Neuronal stem cell (in vitro differentiated cells): ENCODE measurements around the gene RD3L.
A peak's percentile ranks its signal among the peaks of the same experiment; 100 is the strongest.
"Not testable (repeated sequence)": the region's sequence is repeated elsewhere in the genome, so short reads cannot be mapped to it uniquely, and the experiment has no call there.

ENCODE experiments used
- DNase-seq: peaks from one replicate; pipeline ENCODE4 v3.0.0-alpha.2; 2013; ENCODE audit warnings: low spot score
- H2AFZ ChIP-seq: one replicate; pipeline ENCODE4 v1.6.1; 2013; ENCODE audit warnings: mild to moderate bottlenecking, low read length, inconsistent platforms
- H2AK5ac ChIP-seq: 2 replicates; pipeline ENCODE4 v1.6.1; 2013; ENCODE audit warnings: low read depth, mild to moderate bottlenecking, inconsistent platforms, low read length, moderate library complexity, mixed read lengths
- H2BK120ac ChIP-seq: 2 replicates; pipeline ENCODE4 v1.6.1; 2013; ENCODE audit warnings: low read depth, mild to moderate bottlenecking, inconsistent platforms, low read length, moderate library complexity, mixed read lengths
- H2BK12ac ChIP-seq: one replicate; pipeline ENCODE4 v1.6.1; 2013; ENCODE audit warnings: low read length, inconsistent platforms
- H2BK15ac ChIP-seq: 2 replicates; pipeline ENCODE4 v1.6.1; 2013; ENCODE audit warnings: mild to moderate bottlenecking, low read length, inconsistent platforms, mixed read lengths
- H2BK5ac ChIP-seq: one replicate; pipeline ENCODE4 v1.6.1; 2013; ENCODE audit warnings: inconsistent platforms, mild to moderate bottlenecking, low read length, moderate library complexity
- H3K14ac ChIP-seq: one replicate; pipeline ENCODE4 v1.6.1; 2013; ENCODE audit warnings: low read length, inconsistent platforms
- H3K18ac ChIP-seq: 2 replicates; pipeline ENCODE4 v1.6.1; 2013; ENCODE audit warnings: low read length, inconsistent platforms
- H3K23ac ChIP-seq: 2 replicates; pipeline ENCODE4 v1.6.1; 2013; ENCODE audit warnings: low read depth, mild to moderate bottlenecking, mixed read lengths, low read length, inconsistent platforms; ENCODE audit not compliant: poor library complexity
- H3K27ac ChIP-seq: replicated peaks from 3 replicates; pipeline ENCODE4 v1.5.1; 2013; ENCODE audit warnings: low read length, inconsistent platforms
- H3K27me3 ChIP-seq, 3 experiments: 2 replicates each; pipeline ENCODE4 v1.6.1; 2013; ENCODE audit warnings: low read length in 3 of 3, mild to moderate bottlenecking in 2 of 3, inconsistent platforms in 1 of 3, low read depth in 1 of 3, mixed read lengths in 1 of 3, moderate library complexity in 1 of 3; ENCODE audit not compliant: control insufficient read depth in 3 of 3, insufficient read depth in 3 of 3
- H3K36me3 ChIP-seq, 2 donors: replicated peaks in 1 of 2; 2 replicates each; pipeline ENCODE4 v1.6.1; 2013; ENCODE audit warnings: low read length in 2 of 2; ENCODE audit not compliant: control insufficient read depth in 2 of 2, insufficient read depth in 2 of 2
- H3K4ac ChIP-seq: 2 replicates; pipeline ENCODE4 v1.6.1; 2013; ENCODE audit warnings: inconsistent platforms, mild to moderate bottlenecking, low read length, moderate library complexity
- H3K4me1 ChIP-seq, 2 donors: 1 replicate in 1 of 2; 2 replicates in 1 of 2; pipeline ENCODE4 v1.6.1; 2013; ENCODE audit warnings: low read length in 2 of 2, low read depth in 1 of 2; ENCODE audit not compliant: control insufficient read depth in 2 of 2, insufficient read depth in 1 of 2
- H3K4me2 ChIP-seq: one replicate; pipeline ENCODE4 v1.6.1; 2013; ENCODE audit warnings: mild to moderate bottlenecking, low read length, inconsistent platforms; ENCODE audit not compliant: insufficient read depth, poor library complexity, severe bottlenecking
- H3K4me3 ChIP-seq, 2 donors: 2 replicates each; pipeline ENCODE4 v1.5.1; 2013; ENCODE audit warnings: low read length in 2 of 2, mild to moderate bottlenecking in 2 of 2, inconsistent platforms in 1 of 2, moderate library complexity in 1 of 2
- H3K79me1 ChIP-seq: one replicate; pipeline ENCODE4 v1.6.1; 2013; ENCODE audit warnings: low read depth, mild to moderate bottlenecking, inconsistent platforms, low read length, moderate library complexity
- H3K9ac ChIP-seq: one replicate; pipeline ENCODE4 v1.6.1; 2013; ENCODE audit warnings: mild to moderate bottlenecking, low read depth, low read length, inconsistent platforms; ENCODE audit not compliant: poor library complexity
- H3K9me3 ChIP-seq, 2 donors: replicated peaks in 1 of 2; 2 replicates each; pipeline versions ENCODE3 to v1.6.1; 2013; ENCODE audit warnings: low read length in 2 of 2, mild to moderate bottlenecking in 2 of 2, inconsistent platforms in 1 of 2, low read depth in 1 of 2, mixed read lengths in 1 of 2, moderate library complexity in 1 of 2; ENCODE audit not compliant: control insufficient read depth in 2 of 2, insufficient read depth in 1 of 2
- H4K8ac ChIP-seq: one replicate; pipeline ENCODE4 v1.6.1; 2013; ENCODE audit warnings: low read depth, mild to moderate bottlenecking, inconsistent platforms, low read length, moderate library complexity
- H4K91ac ChIP-seq: one replicate; pipeline ENCODE4 v1.6.1; 2013; ENCODE audit warnings: low read length, low read depth, mild to moderate bottlenecking, inconsistent platforms; ENCODE audit not compliant: poor library complexity
- WGBS, 2 donors: extraction: QIAGEN DNeasy Blood & Tissue Kit; methylation state at CpG; one replicate each; pipeline ENCODE4 v1.1.7; 2013; ENCODE audit warnings: missing lambda C conversion rate in 2 of 2, mixed read lengths in 1 of 2; ENCODE audit not compliant: insufficient read length in 2 of 2, insufficient replicate concordance in 1 of 2; ENCODE audit errors: extremely low coverage in 2 of 2; 5-methylcytosine and 5-hydroxymethylcytosine counted together

The RD3L gene

DNA sequence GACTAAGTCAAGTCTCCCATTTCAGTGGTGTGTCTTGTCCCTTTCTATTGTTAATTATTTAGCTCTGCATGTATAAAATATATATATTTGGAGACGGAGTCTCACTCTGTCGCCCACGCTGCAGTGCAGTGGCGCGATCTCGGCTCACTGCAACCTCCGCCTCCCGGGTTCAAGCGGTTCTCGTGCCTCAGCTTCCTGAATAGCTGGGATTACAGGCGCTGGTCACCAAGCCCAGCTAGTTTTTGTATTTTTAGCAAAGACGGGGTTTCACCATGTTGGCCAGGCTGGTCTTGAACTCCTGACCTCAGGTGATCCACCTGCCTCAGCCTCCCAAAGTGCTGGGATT lies 20.5 kb downstream of the RD3L start:
- peak overlapping the region; percentile 94 for H2AFZ ChIP-seq
- not testable (repeated sequence) for H3K23ac ChIP-seq, H3K4ac ChIP-seq, H3K27ac ChIP-seq, H3K18ac ChIP-seq, H2BK15ac ChIP-seq, H3K14ac ChIP-seq, H3K27me3 ChIP-seq, DNase-seq, H3K9me3 ChIP-seq, H2BK5ac ChIP-seq, H2BK12ac ChIP-seq, H2BK120ac ChIP-seq, H3K9ac ChIP-seq, H3K4me1 ChIP-seq, H2AK5ac ChIP-seq, H4K8ac ChIP-seq, H3K79me1 ChIP-seq, H4K91ac ChIP-seq
- H3K36me3 ChIP-seq = peaks cover 7 to 16% of the 10 kb centered on the region in 2 donors
- H3K4me2 ChIP-seq = peak overlapping the region; percentile 54
- WGBS, 2 donors = no CpG with 5 or more reads among the region's 12 CpGs
- peak overlapping the region in 1 of 2 donors; percentile 99 for H3K4me3 ChIP-seq

DNA sequence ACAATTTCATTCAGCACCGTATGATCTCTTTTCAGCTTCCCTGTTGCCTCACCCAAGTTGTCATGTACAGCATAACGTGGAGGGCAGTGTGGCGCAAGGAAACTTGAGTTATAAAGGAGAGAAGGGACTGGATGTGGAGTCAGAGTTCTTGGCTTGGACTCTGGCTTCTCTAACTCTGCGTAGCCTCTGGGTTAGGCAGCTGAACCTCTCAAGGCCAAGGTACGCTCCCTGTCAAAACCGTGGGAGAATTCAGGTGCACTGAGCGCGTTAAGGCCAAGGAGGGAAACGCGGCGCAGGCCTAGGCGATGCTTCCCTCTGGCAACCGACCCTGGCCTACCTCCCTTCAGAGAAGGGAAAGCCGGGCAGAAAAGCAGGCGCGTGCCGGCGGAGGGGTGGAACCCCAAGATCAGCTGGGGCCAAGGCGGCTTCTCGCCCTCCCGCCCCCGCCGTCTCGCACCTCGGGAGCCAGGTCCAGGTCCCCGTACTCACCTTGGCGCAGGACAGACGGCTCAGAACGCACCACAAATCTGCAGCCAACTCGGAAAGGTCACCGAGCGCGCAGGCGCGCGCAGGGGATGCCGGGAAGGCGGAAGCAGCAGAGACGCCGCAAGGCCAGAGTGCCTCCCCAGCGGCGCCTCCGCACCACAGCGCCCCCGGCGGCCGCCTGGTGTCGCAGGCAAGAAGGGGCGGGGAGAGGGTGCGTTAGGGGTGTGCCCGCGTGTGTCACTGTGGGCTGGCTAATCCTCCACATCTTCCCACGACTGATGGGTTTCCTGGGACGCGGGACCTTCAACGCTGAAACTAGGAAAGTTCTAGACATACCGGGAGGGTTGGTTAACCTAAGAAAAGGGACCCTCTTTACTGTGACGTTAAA lies 21.1 kb downstream of the RD3L start:
- peaks cover 11% of the 10 kb centered on the region for H3K79me1 ChIP-seq
- H3K27ac ChIP-seq = no peak overlapping the region
- peak overlapping the region; percentile 87 for H2BK5ac ChIP-seq
- H3K9me3 ChIP-seq = no peaks in the 10 kb centered on the region
- peak; percentile 91 for DNase-seq
- no peak overlapping the region for H3K4ac ChIP-seq
- no peaks in the 10 kb centered on the region for H3K27me3 ChIP-seq
- peak overlapping the region; percentile 72 for H3K4me2 ChIP-seq
- no peak overlapping the region for H4K91ac ChIP-seq
- peak overlapping the region; percentile 99 for H3K9ac ChIP-seq
- peak overlapping the region; percentile 95 to 99 for H3K4me3 ChIP-seq
- H2AK5ac ChIP-seq = peak overlapping the region; percentile 81
- no peak overlapping the region for H2BK12ac ChIP-seq
- H3K14ac ChIP-seq = peak overlapping the region; percentile 98
- H4K8ac ChIP-seq = no peak overlapping the region
- peak overlapping the region; percentile 41 for H2BK120ac ChIP-seq
- H3K4me1 ChIP-seq = peaks cover 0 to 3% of the 10 kb centered on the region in 2 donors
- no peak overlapping the region for H2BK15ac ChIP-seq
- peaks cover 9 to 22% of the 10 kb centered on the region in 2 donors for H3K36me3 ChIP-seq
- H2AFZ ChIP-seq = peak overlapping the region; percentile 94
- H3K18ac ChIP-seq = peak overlapping the region; percentile 96
- peak overlapping the region; percentile 75 for H3K23ac ChIP-seq
- no CpG with 5 or more reads among the region's 58 CpGs for WGBS, 2 donors

DNA sequence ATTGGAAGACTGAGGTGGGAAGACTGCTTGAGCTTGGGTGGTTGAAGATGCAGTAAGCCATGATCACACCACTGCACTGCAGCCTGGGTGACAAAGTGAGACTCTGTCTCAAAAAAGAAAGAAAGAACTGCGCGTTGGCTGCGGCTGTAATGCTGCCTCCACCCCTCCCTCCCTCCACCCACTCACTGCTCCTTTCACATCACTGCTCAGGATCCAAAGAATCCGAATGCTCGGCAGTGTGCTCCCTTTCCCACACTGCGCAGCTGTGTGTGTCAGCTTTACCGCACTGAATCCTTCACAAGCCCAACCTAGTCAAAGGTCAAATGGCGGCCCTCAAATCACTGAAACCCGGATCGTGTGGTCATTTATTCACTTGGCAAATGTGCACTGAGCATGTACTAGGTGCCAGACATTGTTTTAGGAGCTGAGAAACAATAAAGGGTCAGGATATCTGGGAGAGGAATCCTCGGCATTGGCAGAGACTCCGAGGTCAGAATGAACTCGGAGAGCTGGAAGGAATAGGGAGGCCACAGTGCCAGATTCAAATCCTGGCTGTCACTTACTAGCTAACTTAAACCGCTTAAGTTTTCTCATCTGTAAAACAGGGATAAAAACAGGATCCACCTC lies 25.6 kb downstream of the RD3L start:
- no peak overlapping the region for H3K4me2 ChIP-seq
- no peak overlapping the region for H2BK5ac ChIP-seq
- peaks cover 0 to 3% of the 10 kb centered on the region in 2 donors for H3K4me1 ChIP-seq
- no peak overlapping the region for H2BK120ac ChIP-seq
- no peak overlapping the region for H2AK5ac ChIP-seq
- H3K9me3 ChIP-seq = no peaks in the 10 kb centered on the region
- H3K18ac ChIP-seq = no peak overlapping the region
- H3K14ac ChIP-seq = no peak overlapping the region
- no CpG with 5 or more reads among the region's 14 CpGs for WGBS, 2 donors
- H3K79me1 ChIP-seq = peaks cover 13% of the 10 kb centered on the region
- H4K91ac ChIP-seq = no peak overlapping the region
- H2BK15ac ChIP-seq = no peak overlapping the region
- H4K8ac ChIP-seq = peak overlapping the region; percentile 29
- no peak for DNase-seq
- no peak overlapping the region for H3K27ac ChIP-seq
- H3K27me3 ChIP-seq = no peaks in the 10 kb centered on the region
- H3K9ac ChIP-seq = no peak overlapping the region
- H3K4ac ChIP-seq = no peak overlapping the region
- H3K23ac ChIP-seq = no peak overlapping the region
- H3K36me3 ChIP-seq = peaks cover 19 to 63% of the 10 kb centered on the region in 2 donors
- H2BK12ac ChIP-seq = no peak overlapping the region
- no peak overlapping the region for H2AFZ ChIP-seq
- H3K4me3 ChIP-seq = no peak overlapping the region

DNA sequence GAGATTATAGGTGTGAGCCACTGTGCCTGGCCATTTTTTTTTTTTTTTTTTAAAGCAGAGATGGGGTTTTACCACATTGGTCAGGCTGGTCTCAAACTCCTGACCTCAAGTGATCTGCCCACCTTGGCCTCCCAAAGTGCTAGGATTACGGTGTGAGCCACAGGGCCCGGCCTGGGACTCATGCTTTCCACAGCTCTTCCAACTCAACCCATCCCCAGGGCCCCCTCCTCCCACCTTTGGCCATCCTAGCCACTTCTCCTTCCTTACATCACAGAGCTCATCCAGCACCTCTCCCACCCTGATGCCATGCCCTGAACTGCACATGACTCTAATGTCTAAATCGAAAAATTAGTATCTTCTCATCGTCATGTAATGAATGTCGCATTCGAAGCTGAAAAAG lies 26.7 kb downstream of the RD3L start:
- peaks cover 19 to 70% of the 10 kb centered on the region in 2 donors for H3K36me3 ChIP-seq

More for the DNA sequence above, 26.7 kb downstream of the RD3L start:
- H3K4me2 ChIP-seq = no peak overlapping the region
- H3K14ac ChIP-seq = no peak overlapping the region
- no peaks in the 10 kb centered on the region for H3K27me3 ChIP-seq
- H3K4me1 ChIP-seq = peaks cover 0 to under 1% of the 10 kb centered on the region in 2 donors
- no peak overlapping the region for H4K91ac ChIP-seq
- no peaks in the 10 kb centered on the region for H3K9me3 ChIP-seq
- no peak overlapping the region for H3K4me3 ChIP-seq
- H2BK5ac ChIP-seq = no peak overlapping the region
- H4K8ac ChIP-seq = no peak overlapping the region
- WGBS, 2 donors = no CpG with 5 or more reads among the region's 6 CpGs
- H2BK12ac ChIP-seq = no peak overlapping the region
- no peak overlapping the region for H2AFZ ChIP-seq
- no peak for DNase-seq
- no peak overlapping the region for H3K18ac ChIP-seq
- H3K79me1 ChIP-seq = peaks cover 7% of the 10 kb centered on the region
- no peak overlapping the region for H3K27ac ChIP-seq
- no peak overlapping the region for H2AK5ac ChIP-seq
- H3K4ac ChIP-seq = no peak overlapping the region
- H3K9ac ChIP-seq = no peak overlapping the region
- H2BK120ac ChIP-seq = no peak overlapping the region
- H2BK15ac ChIP-seq = no peak overlapping the region
- no peak overlapping the region for H3K23ac ChIP-seq
